ENCODE results near the gene ITGA3. TPM values are rescaled to one million over a fixed set of nuclear protein-coding genes. Genes with fewer than 3 reads are reported as not detected.

ITGA3 gene
- total RNA-seq, 1 experiment from 2014 or later = 14.7 TPM

- Mint-ChIP-seq H3K9me3 (ENCODE audit: unreplicated experiment) (no peaks in the 10 kb centered on the region), H3K27me3 (ENCODE audit: insufficient read depth, unreplicated experiment) (no peaks in the 10 kb centered on the region), H3K36me3 (ENCODE audit: insufficient read depth, unreplicated experiment) (peaks cover 6% of the 10 kb centered on the region), H3K4me1 (ENCODE audit: low read depth, unreplicated experiment) (peaks cover 22% of the 10 kb centered on the region), H3K27ac (ENCODE audit: unreplicated experiment) (no peak overlapping the region), H3K4me3 (ENCODE audit: unreplicated experiment) (peak overlapping the region; percentile 86)
- peaks cover 40% of the 10 kb centered on the region for H3K4me1 ChIP-seq
- H3K27me3 ChIP-seq (replicated peaks; ENCODE audit: control insufficient read depth, insufficient read depth, low read length) = no peaks in the 10 kb centered on the region
- ChIA-PET CTCF (interaction anchor here (1.4 kb wide), 1 partner anchor 29 kb away, joined by 3 read pairs; no protein-coding TSS in a partner anchor), POLR2A (interaction anchor here (1.1 kb wide), 1 partner anchor 42 kb away, joined by 3 read pairs; no protein-coding TSS in a partner anchor)
- TF ChIP-seq CTCF (IDR thresholded peaks at IDR 0.05; ENCODE audit: insufficient read depth in 1 of 2, low read depth in 1 of 2, low read length in 1 of 2, severe bottlenecking in 1 of 2, unreplicated experiment in 1 of 2) = no peak
- BruUV-seq (replicated peaks) = no TSS peak
- intact Hi-C loops (cut with micrococcal nuclease; ENCODE audit: unreplicated experiment) = loop anchor here (2.0 kb wide), 1 partner anchor 30 kb away; no protein-coding TSS in a partner anchor
- H3K9me3 ChIP-seq = no peaks in the 10 kb centered on the region
- H3K36me3 ChIP-seq (ENCODE audit: control insufficient read depth, insufficient read depth, low read length) = no peaks in the 10 kb centered on the region
- peak overlapping the region; percentile 74 for H3K4me3 ChIP-seq (ENCODE audit: low read depth, low read length)
- no peak for DNase-seq
These were observed 1.0 kb downstream of the ITGA3 start for GRCh38 chr17:50056961-50057330.

GRCh38 chr17:50057521-50057991 lies 1.6 kb downstream of the ITGA3 start:
- peaks cover 6% of the 10 kb centered on the region for H3K36me3 Mint-ChIP-seq (ENCODE audit: insufficient read depth, unreplicated experiment)
- H3K36me3 ChIP-seq (ENCODE audit: control insufficient read depth, insufficient read depth, low read length) = no peaks in the 10 kb centered on the region
- intact Hi-C loops (cut with micrococcal nuclease; ENCODE audit: unreplicated experiment) = loop anchor here (2.0 kb wide), 1 partner anchor 31 kb away; no protein-coding TSS in a partner anchor
- H3K4me1 ChIP-seq = peaks cover 34% of the 10 kb centered on the region
- BruUV-seq (replicated peaks) = TSS peak; percentile 13
- no peak for TF ChIP-seq CTCF (IDR thresholded peaks at IDR 0.05; ENCODE audit: insufficient read depth in 1 of 2, low read depth in 1 of 2, low read length in 1 of 2, severe bottlenecking in 1 of 2, unreplicated experiment in 1 of 2)
- H3K4me3 ChIP-seq (ENCODE audit: low read depth, low read length) = 0 out of 2 replicates have a peak overlapping the region, but pooled peaks have one; percentile 21
- peak overlapping the region; percentile 86 for H3K4me3 Mint-ChIP-seq (ENCODE audit: unreplicated experiment)
- DNase-seq = peak; percentile 21 to 43
- H3K27me3 Mint-ChIP-seq (ENCODE audit: insufficient read depth, unreplicated experiment) = no peaks in the 10 kb centered on the region
- POLR2A ChIA-PET = no interaction called here
- no peaks in the 10 kb centered on the region for H3K9me3 Mint-ChIP-seq (ENCODE audit: unreplicated experiment)
- H3K9me3 ChIP-seq = no peaks in the 10 kb centered on the region
- no peaks in the 10 kb centered on the region for H3K27me3 ChIP-seq (replicated peaks; ENCODE audit: control insufficient read depth, insufficient read depth, low read length)
- H3K27ac Mint-ChIP-seq (ENCODE audit: unreplicated experiment) = no peak overlapping the region
- CTCF ChIA-PET = interaction anchor here (1.4 kb wide), 1 partner anchor 29 kb away, joined by 3 read pairs; no protein-coding TSS in a partner anchor
- peaks cover 16% of the 10 kb centered on the region for H3K4me1 Mint-ChIP-seq (ENCODE audit: low read depth, unreplicated experiment)

- Histone ChIP-seq H3K4me3 (ENCODE audit: low read depth, low read length) (no peak overlapping the region), H3K9me3 (no peaks in the 10 kb centered on the region), H3K27me3 (replicated peaks; ENCODE audit: control insufficient read depth, insufficient read depth, low read length) (no peaks in the 10 kb centered on the region), H3K36me3 (ENCODE audit: control insufficient read depth, insufficient read depth, low read length) (no peaks in the 10 kb centered on the region), H3K4me1 (peaks cover 26% of the 10 kb centered on the region)
- intact Hi-C loops (cut with micrococcal nuclease; ENCODE audit: unreplicated experiment) = no loop called here
- TF ChIP-seq CTCF (IDR thresholded peaks at IDR 0.05; ENCODE audit: insufficient read depth in 1 of 2, low read depth in 1 of 2, low read length in 1 of 2, severe bottlenecking in 1 of 2, unreplicated experiment in 1 of 2) = no peak
- ChIA-PET POLR2A (no interaction called here), CTCF (no interaction called here)
- no peak for DNase-seq
- H3K4me3 Mint-ChIP-seq (ENCODE audit: unreplicated experiment) = no peak overlapping the region
- no peak overlapping the region for H3K27ac Mint-ChIP-seq (ENCODE audit: unreplicated experiment)
- no peaks in the 10 kb centered on the region for H3K9me3 Mint-ChIP-seq (ENCODE audit: unreplicated experiment)
- H3K4me1 Mint-ChIP-seq (ENCODE audit: low read depth, unreplicated experiment) = peaks cover 8% of the 10 kb centered on the region
- no peaks in the 10 kb centered on the region for H3K27me3 Mint-ChIP-seq (ENCODE audit: insufficient read depth, unreplicated experiment)
- BruUV-seq (replicated peaks) = no TSS peak
- H3K36me3 Mint-ChIP-seq (ENCODE audit: insufficient read depth, unreplicated experiment) = peaks cover 6% of the 10 kb centered on the region
These were observed 2.5 kb downstream of the ITGA3 start for GRCh38 chr17:50058296-50058953.

All from Caco-2 (cell line).